T-helper 1 cell treated with Interleukin-12 subunit alpha and Interleukin-12 subunit beta and Interleukin-4 antibody, amounts not matched to agents 30 ng/mL and 1 ng/mL, for 36 hours (primary cell): ENCODE data around the gene DRP2. TPM values are rescaled to one million over a fixed set of nuclear protein-coding genes. Genes with fewer than 3 reads are reported as not detected.
"Not testable (repeated sequence)": the region's sequence is repeated elsewhere in the genome, so short reads cannot be mapped to it uniquely, and the experiment has no call there.

Experiments used
- intact Hi-C: fragments of 100-400 bp; cut with micrococcal nuclease; formaldehyde crosslinking; loops from one replicate; pipeline ENCODE4 v1.15.1; 2024
- total RNA-seq: library from RNA; stranded (reverse); gene quantifications from 2 replicates; pipeline ENCODE4 v1.2.3, GENCODE V29; 2022

The DRP2 gene
- total RNA-seq, 1 donor from 2014 or later = 0.69 TPM

- intact Hi-C loops = no loop called here
These were observed 11.5 kb downstream of the DRP2 start for GRCh38 chrX:101231080-101231479.

- intact Hi-C loops = no loop called here
These were observed 12.7 kb downstream of the DRP2 start for GRCh38 chrX:101232316-101232715.

- intact Hi-C loops = no loop called here
These were observed 17.5 kb downstream of the DRP2 start for GRCh38 chrX:101237041-101237440.

GRCh38 chrX:101241531-101241930, 21.9 kb downstream of the DRP2 start:
- intact Hi-C loops = no loop called here

GRCh38 chrX:101252634-101253033, 33.0 kb downstream of the DRP2 start:
- intact Hi-C loops = no loop called here

GRCh38 chrX:101257448-101258258, 38.1 kb downstream of the DRP2 start:
- intact Hi-C loops = loop anchor here (2.0 kb wide), 1 partner anchor 29 kb away; no protein-coding TSS in a partner anchor

- intact Hi-C loops = loop anchor here (2.0 kb wide), 1 partner anchor 29 kb away; no protein-coding TSS in a partner anchor
These were observed 38.6 kb downstream of the DRP2 start for GRCh38 chrX:101258259-101258581.

- intact Hi-C loops = no loop called here
These were observed 40.8 kb downstream of the DRP2 start for GRCh38 chrX:101260435-101260834.

- intact Hi-C loops = no loop called here
These were observed 43.0 kb downstream of the DRP2 start for GRCh38 chrX:101262590-101262989.

- intact Hi-C loops = no loop called here
These were observed 44.2 kb downstream of the DRP2 start for GRCh38 chrX:101263766-101264165.

GRCh38 chrX:101265869-101266428, 46.4 kb downstream of the DRP2 start:
- intact Hi-C loops = no loop called here

GRCh38 chrX:101274198-101274597, 54.6 kb downstream of the DRP2 start:
- intact Hi-C loops = no loop called here

GRCh38 chrX:101276238-101276637, 56.7 kb downstream of the DRP2 start:
- intact Hi-C loops = no loop called here

GRCh38 chrX:101287402-101287801, 67.8 kb downstream of the DRP2 start:
- intact Hi-C loops = loop anchor here (1.0 to 5.0 kb wide), 7 partner anchors 29 to 615 kb away; no protein-coding TSS in a partner anchor

GRCh38 chrX:101290957-101291603, 71.5 kb downstream of the DRP2 start, which contains the start of gene TAF7L:
Gene TAF7L, minus strand, starts transcription at chrX:101291334. Its CDS starts 3,791 bp downstream, at chrX:101287543.
- intact Hi-C loops = no loop called here

GRCh38 chrX:101295603-101296002, 76.0 kb downstream of the DRP2 start:
- intact Hi-C loops = not testable (repeated sequence)

GRCh38 chrX:101303790-101304189, 84.2 kb downstream of the DRP2 start:
- intact Hi-C loops = no loop called here

Other genes starting within 250 kb of the DRP2 start
- gene TRMT2B, start 167.7 kb upstream of the DRP2 start, total RNA-seq = 23.2 and 23.3 TPM in 2 replicates
- not detected in 2 replicates for gene TMEM35A, start 140.9 kb upstream of the DRP2 start, total RNA-seq
- 17.1 and 18.8 TPM in 2 replicates for gene CENPI, start 121.6 kb upstream of the DRP2 start, total RNA-seq
- gene TAF7L, start 71.5 kb downstream of the DRP2 start, total RNA-seq = 0.12 and 0.29 TPM in 2 replicates
- gene TIMM8A, start 129.0 kb downstream of the DRP2 start, total RNA-seq = 13.7 and 17.1 TPM in 2 replicates
- gene BTK, start 166.4 kb downstream of the DRP2 start, total RNA-seq = not detected in 2 replicates
- gene RPL36A, start 171.2 kb downstream of the DRP2 start, total RNA-seq = 107 and 163 TPM in 2 replicates
- gene GLA, start 188.1 kb downstream of the DRP2 start, total RNA-seq = 36.8 and 37.8 TPM in 2 replicates
- gene HNRNPH2, start 188.4 kb downstream of the DRP2 start, total RNA-seq = 44.4 and 46.4 TPM in 2 replicates